Activated naive CD8-positive, alpha-beta T cell treated with anti-CD3 and anti-CD28 coated beads for 36 hours (primary cell): ENCODE measurements around the gene LRP5. TPM values are rescaled to one million over a fixed set of nuclear protein-coding genes. Genes with fewer than 3 reads are reported as not detected.
"Not testable (repeated sequence)": the region's sequence is repeated elsewhere in the genome, so short reads cannot be mapped to it uniquely, and the experiment has no call there.

Experiments
- DNase-seq: peaks from one replicate; pipeline ENCODE4 v3.0.0; 2021
- H3K27ac Mint-ChIP-seq: one replicate; pipeline ENCODE4 v1.8.0; 2022; ENCODE audit warnings: mild to moderate bottlenecking, moderate library complexity, mixed read lengths
- H3K27me3 Mint-ChIP-seq: one replicate; pipeline ENCODE4 v1.8.0; 2022; ENCODE audit warnings: mild to moderate bottlenecking, mixed read lengths
- H3K36me3 Mint-ChIP-seq: one replicate; pipeline ENCODE4 v1.8.0; 2021; ENCODE audit warnings: mild to moderate bottlenecking, mixed read lengths
- H3K4me1 Mint-ChIP-seq: one replicate; pipeline ENCODE4 v1.8.0; 2021; ENCODE audit warnings: mixed read lengths
- H3K4me3 Mint-ChIP-seq: one replicate; pipeline ENCODE4 v1.8.0; 2022; ENCODE audit warnings: mild to moderate bottlenecking, moderate library complexity, mixed read lengths
- H3K9me3 Mint-ChIP-seq: one replicate; pipeline ENCODE4 v1.8.0; 2022; ENCODE audit warnings: mixed read lengths
- total RNA-seq, 2 experiments: library from RNA; stranded (reverse); gene quantifications; one replicate each; pipeline ENCODE4 v1.2.3, GENCODE V29; 2021

Gene LRP5
- total RNA-seq, 2 experiments from 2014 or later: 12.7 to 15.4 TPM

GRCh38 chr11:68297494-68297811 lies 14.9 kb upstream of the LRP5 start:
- H3K4me3 Mint-ChIP-seq: no peak overlapping the region
- H3K27me3 Mint-ChIP-seq: peaks cover 4% of the 10 kb centered on the region
- H3K4me1 Mint-ChIP-seq: peaks cover 1% of the 10 kb centered on the region
- DNase-seq: no peak
- H3K9me3 Mint-ChIP-seq: no peaks in the 10 kb centered on the region
- no peak overlapping the region for H3K27ac Mint-ChIP-seq
- H3K36me3 Mint-ChIP-seq: no peaks in the 10 kb centered on the region

DNA sequence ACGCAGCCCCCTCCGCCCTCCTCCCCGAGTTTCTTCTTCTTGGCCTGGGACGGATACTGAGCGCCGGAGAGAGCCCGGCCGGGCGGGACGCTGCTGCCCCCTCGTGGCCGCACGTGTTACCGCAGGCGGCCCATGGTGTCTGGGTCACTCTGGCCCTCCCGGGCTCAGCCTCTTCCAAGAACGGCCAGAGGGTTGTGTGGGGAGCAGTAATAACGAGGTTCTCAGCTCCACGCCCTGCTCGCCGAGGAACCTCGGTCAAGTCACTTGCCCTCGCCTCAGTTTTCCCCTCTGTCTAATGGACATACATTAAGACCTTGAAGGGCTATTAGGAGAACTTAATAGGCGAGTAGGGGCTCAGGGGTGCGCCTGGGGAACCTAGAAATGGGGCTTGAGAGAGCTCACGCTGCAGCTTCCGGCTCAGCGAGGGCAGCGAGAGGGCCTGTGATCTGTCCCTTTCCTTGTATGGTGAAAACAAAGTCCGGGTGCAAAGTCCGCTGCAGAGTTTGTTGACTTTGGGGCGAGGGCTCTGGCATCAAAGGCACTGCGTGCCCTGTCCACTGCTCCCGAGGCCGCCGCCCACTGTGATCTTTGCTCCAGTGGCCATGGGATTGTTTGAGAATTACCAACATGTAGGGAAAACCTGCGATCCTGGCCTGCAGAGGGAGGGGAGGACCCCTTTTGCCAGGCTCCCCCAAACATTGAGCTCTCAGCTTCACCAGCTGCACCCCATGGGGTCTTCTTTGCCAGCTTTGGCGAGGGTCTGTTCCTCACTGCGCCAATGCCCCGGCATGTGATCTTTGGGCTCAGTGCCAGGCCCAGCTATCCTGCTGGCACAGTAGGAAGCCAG lies 14.4 kb upstream of the LRP5 start:
- Mint-ChIP-seq H3K4me3 (no peak overlapping the region), H3K9me3 (no peaks in the 10 kb centered on the region), H3K36me3 (no peaks in the 10 kb centered on the region), H3K4me1 (peaks cover 1% of the 10 kb centered on the region), H3K27ac (no peak overlapping the region), H3K27me3 (peaks cover 4% of the 10 kb centered on the region)
- DNase-seq: peak; percentile 77

DNA sequence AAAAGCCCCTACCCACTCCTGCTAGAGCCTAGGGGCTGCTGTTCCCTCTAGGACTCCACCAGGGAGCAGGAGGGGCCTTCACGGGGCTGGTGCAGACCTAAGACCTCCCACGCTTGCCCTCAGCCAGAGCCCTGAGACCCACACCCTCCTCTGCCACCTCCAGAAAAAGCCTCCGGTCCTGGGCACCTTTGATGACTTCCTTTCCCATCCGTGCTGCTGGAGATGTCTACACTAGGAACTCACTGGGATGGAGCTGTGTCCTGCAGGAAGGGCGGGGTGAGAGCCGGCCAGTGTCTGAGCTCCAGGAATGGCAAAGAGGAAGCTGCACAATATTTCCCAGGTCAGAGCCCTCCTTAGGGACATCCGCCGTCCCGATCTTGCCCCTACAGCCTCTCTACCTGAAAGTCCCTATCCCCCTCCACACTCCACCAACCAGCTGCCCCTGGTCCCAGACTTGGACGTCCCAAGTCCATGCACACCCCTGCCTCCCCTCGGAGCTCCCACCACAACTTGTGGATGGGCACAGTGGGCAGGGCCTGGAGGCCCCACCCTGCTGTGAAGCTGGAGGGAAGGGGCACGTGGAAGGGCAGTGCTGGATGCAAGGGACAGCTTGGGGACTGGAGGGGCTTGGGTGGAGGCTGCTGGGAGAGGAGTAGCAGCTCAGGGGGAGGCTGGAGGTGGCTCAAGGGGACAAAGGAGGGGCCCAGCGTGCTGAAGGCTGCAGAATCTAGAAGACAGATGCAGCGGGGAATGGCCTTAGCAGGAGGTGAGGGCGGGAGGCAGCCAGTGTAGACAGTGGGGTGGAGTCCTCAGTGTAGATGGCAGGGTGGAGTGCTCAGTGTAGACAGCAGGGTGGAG lies 13.5 kb upstream of the LRP5 start:
- Mint-ChIP-seq H3K4me1 (peaks cover 1% of the 10 kb centered on the region), H3K9me3 (no peaks in the 10 kb centered on the region), H3K4me3 (no peak overlapping the region), H3K27ac (no peak overlapping the region), H3K27me3 (peaks cover 4% of the 10 kb centered on the region), H3K36me3 (no peaks in the 10 kb centered on the region)
- DNase-seq: no peak

- not testable (repeated sequence) for H3K4me1 Mint-ChIP-seq, H3K27ac Mint-ChIP-seq, H3K36me3 Mint-ChIP-seq, H3K27me3 Mint-ChIP-seq, H3K9me3 Mint-ChIP-seq, H3K4me3 Mint-ChIP-seq, DNase-seq
Observed at GRCh38 chr11:68299517-68299879, 12.9 kb upstream of the LRP5 start.

DNA sequence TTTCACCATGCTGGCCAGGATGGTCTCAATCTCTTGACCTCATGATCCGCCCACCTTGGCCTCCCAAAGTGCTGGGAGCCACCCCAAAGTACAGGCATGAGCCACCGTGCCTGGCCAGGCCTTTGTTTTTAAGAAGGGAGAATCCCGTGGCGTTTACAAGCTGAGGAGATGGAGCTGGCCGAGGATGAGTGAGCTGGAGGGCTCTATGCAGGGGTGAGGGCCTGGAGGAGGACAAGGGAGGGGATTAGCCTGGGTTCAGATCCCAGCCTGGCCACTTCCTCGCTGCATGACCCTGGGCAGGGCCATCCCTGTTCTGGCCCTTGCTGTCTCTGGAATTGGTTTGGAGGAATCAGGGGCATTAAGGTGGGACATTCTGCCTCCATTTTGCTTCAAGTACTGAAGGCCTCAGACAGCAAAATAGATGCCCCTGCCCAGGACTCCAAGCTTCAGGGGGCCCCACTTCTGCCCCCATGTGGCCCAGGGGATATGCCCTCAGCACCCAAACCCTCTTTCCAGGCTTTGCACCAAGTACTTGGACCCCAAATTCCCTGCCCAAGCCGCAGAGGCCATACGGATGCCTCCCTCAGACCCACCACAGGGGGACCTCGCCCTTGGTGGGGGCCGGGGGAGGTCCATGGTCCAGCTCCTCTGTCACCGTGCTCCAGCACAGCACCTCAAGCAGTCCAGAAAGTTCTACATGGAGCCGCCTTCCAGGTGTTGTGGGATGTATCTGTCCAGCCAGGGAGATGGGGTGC lies 12.1 kb upstream of the LRP5 start:
- no peaks in the 10 kb centered on the region for H3K9me3 Mint-ChIP-seq
- no peak overlapping the region for H3K27ac Mint-ChIP-seq
- no peaks in the 10 kb centered on the region for H3K36me3 Mint-ChIP-seq
- peaks cover 1% of the 10 kb centered on the region for H3K4me1 Mint-ChIP-seq
- no peak for DNase-seq
- peaks cover 4% of the 10 kb centered on the region for H3K27me3 Mint-ChIP-seq
- no peak overlapping the region for H3K4me3 Mint-ChIP-seq

GRCh38 chr11:68302256-68302655 lies 10.1 kb upstream of the LRP5 start:
- no peaks in the 10 kb centered on the region for H3K9me3 Mint-ChIP-seq
- no peak overlapping the region for H3K4me3 Mint-ChIP-seq
- no peak overlapping the region for H3K27ac Mint-ChIP-seq
- DNase-seq: no peak
- peaks cover 4% of the 10 kb centered on the region for H3K27me3 Mint-ChIP-seq
- no peaks in the 10 kb centered on the region for H3K36me3 Mint-ChIP-seq
- peaks cover 1% of the 10 kb centered on the region for H3K4me1 Mint-ChIP-seq

DNA sequence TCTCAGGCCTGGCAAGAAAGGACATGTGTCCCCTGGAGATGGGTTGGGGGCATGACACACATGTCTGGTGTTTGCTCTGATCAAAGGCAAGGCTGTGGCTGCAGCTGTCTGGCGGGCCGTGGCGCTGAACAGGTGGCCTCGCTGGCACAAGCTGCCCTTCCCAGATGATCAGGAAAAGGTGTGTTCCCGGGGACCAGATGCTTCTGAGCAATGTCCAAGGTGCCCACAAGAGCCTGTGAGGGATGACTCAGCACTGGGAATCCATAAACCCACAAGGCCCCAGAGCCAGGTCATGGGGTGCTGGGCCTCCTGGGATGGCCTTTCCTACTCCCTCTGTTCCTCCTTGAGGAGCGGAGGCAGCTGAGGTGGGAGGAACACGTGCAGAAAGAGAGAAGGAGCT lies 9.7 kb upstream of the LRP5 start:
- Mint-ChIP-seq H3K27me3 (peaks cover 2% of the 10 kb centered on the region), H3K4me3 (no peak overlapping the region), H3K36me3 (no peaks in the 10 kb centered on the region), H3K4me1 (peaks cover 1% of the 10 kb centered on the region), H3K27ac (no peak overlapping the region), H3K9me3 (no peaks in the 10 kb centered on the region)
- no peak for DNase-seq

DNA sequence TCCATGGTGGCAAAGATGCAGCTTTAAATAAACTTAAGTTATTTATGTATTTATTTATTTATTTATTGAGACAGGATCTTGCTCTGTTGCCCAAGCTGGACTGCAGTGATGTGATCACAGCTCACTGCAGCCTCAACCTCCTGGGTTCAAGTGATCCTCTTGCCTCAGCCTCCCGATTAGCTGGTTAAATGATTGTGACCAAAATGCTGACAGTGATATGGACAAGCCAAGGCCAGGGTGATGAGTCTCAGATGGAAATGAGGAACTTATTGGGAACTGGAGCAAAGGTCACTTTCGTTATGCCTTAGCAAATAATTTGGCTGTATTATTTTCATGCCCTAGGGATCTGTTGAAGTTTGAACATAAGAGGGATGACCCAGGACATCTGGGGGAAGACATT lies 9.3 kb upstream of the LRP5 start:
- no peaks in the 10 kb centered on the region for H3K36me3 Mint-ChIP-seq
- H3K4me3 Mint-ChIP-seq: no peak overlapping the region
- H3K9me3 Mint-ChIP-seq: no peaks in the 10 kb centered on the region
- DNase-seq: no peak
- H3K4me1 Mint-ChIP-seq: no peaks in the 10 kb centered on the region
- H3K27ac Mint-ChIP-seq: no peak overlapping the region
- no peaks in the 10 kb centered on the region for H3K27me3 Mint-ChIP-seq

- H3K4me1 Mint-ChIP-seq: no peaks in the 10 kb centered on the region
- H3K4me3 Mint-ChIP-seq: no peak overlapping the region
- no peaks in the 10 kb centered on the region for H3K9me3 Mint-ChIP-seq
- DNase-seq: no peak
- no peaks in the 10 kb centered on the region for H3K36me3 Mint-ChIP-seq
- H3K27ac Mint-ChIP-seq: no peak overlapping the region
- no peaks in the 10 kb centered on the region for H3K27me3 Mint-ChIP-seq
Observed at GRCh38 chr11:68303982-68304780, 8.2 kb upstream of the LRP5 start.

GRCh38 chr11:68306636-68307035 lies 5.8 kb upstream of the LRP5 start:
- no peaks in the 10 kb centered on the region for H3K9me3 Mint-ChIP-seq

DNA sequence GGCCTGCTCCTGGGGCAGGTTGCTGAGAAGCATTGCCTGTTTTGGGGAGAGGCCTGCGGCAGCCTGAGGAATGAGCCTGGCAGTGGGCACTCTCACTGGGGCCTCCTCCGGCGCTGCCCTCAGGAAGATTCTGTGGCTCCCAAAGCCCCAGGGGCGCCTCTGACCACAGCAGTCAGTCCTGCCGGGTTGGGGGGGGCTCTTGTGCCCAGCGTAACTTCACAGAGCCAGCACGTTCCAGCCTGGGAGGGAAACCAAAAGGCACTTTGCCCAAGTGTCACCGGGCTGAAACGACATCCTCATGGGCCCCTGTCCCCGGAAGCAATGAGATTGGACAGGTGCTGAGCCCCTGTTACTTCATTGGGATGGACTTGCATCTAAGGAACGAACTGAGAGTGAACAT lies 4.3 kb upstream of the LRP5 start:
- no peak for DNase-seq

More at GRCh38 chr11:68306636-68307035, 5.8 kb upstream of the LRP5 start:
- no peak overlapping the region for H3K4me3 Mint-ChIP-seq
- no peak overlapping the region for H3K27ac Mint-ChIP-seq
- no peak for DNase-seq
- peaks cover 4% of the 10 kb centered on the region for H3K4me1 Mint-ChIP-seq
- no peaks in the 10 kb centered on the region for H3K36me3 Mint-ChIP-seq
- H3K27me3 Mint-ChIP-seq: no peaks in the 10 kb centered on the region

DNA sequence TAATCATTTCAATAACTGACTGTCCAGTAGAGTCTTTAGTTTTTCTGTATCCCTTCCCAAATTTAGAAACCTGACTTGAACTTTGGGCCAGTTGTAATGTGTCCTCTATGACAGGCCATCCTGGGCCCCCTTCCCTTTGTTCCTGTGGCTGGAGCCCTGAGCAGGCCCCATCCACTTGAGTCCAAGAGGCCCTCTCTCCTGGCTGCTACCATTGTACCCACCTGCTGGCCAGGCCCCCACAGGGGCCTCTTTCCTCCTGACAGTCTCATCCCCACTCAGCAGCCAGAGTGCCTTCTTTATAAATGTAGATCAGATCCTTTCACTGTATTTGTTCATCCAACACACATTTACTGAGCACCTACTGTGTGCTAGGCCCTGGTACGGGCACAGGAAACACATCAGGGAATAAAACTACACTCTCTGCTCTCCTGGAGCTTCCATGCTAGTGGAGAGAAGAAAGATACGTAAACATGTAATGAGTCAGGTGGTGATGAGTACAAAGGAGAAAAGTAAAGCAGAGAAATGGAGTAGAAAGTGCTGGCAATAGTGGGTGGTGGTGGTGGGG lies 2.7 kb upstream of the LRP5 start:
- H3K36me3 Mint-ChIP-seq: no peaks in the 10 kb centered on the region
- no peaks in the 10 kb centered on the region for H3K27me3 Mint-ChIP-seq
- no peak overlapping the region for H3K27ac Mint-ChIP-seq
- no peaks in the 10 kb centered on the region for H3K9me3 Mint-ChIP-seq
- no peak for DNase-seq
- peaks cover 19% of the 10 kb centered on the region for H3K4me1 Mint-ChIP-seq
- H3K4me3 Mint-ChIP-seq: no peak overlapping the region

More for the DNA sequence above, 4.3 kb upstream of the LRP5 start:
- H3K27me3 Mint-ChIP-seq: no peaks in the 10 kb centered on the region
- H3K27ac Mint-ChIP-seq: no peak overlapping the region
- no peaks in the 10 kb centered on the region for H3K9me3 Mint-ChIP-seq
- no peak overlapping the region for H3K4me3 Mint-ChIP-seq
- H3K4me1 Mint-ChIP-seq: peaks cover 4% of the 10 kb centered on the region
- no peaks in the 10 kb centered on the region for H3K36me3 Mint-ChIP-seq

GRCh38 chr11:68311160-68312116 lies 953 bp upstream of the LRP5 start:
- no peaks in the 10 kb centered on the region for H3K36me3 Mint-ChIP-seq
- peaks cover 2% of the 10 kb centered on the region for H3K27me3 Mint-ChIP-seq
- peak overlapping the region; percentile 45 for H3K4me3 Mint-ChIP-seq
- no peak for DNase-seq
- H3K4me1 Mint-ChIP-seq: peaks cover 21% of the 10 kb centered on the region
- H3K9me3 Mint-ChIP-seq: no peaks in the 10 kb centered on the region
- no peak overlapping the region for H3K27ac Mint-ChIP-seq
